Measurements from ENCODE around the gene ADORA2B.

DNA sequence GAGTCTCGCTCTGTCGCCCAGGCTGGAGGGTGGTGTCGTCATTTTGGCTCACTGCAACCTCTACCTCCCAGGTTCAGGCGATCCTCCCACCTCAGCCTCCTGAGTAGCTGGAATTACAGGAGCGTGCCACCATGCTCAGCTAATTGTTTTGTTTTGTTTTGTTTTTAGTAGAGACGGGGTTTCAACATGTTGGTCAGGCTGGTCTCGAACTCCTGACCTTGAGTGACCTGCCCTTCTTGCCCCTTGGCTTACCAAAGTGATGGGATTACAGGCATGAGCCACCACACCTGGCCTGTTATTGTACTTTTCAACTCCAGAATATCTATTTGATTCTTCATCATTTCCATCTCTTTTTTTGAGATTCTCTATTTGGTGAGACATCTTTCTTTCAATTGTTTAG, 9.0 kb upstream of the ADORA2B start:
- no peak for TF ChIP-seq ESRRG (CRISPR knock-in tag; IDR thresholded peaks at IDR 0.05)
- TF ChIP-seq, protein P1, sequence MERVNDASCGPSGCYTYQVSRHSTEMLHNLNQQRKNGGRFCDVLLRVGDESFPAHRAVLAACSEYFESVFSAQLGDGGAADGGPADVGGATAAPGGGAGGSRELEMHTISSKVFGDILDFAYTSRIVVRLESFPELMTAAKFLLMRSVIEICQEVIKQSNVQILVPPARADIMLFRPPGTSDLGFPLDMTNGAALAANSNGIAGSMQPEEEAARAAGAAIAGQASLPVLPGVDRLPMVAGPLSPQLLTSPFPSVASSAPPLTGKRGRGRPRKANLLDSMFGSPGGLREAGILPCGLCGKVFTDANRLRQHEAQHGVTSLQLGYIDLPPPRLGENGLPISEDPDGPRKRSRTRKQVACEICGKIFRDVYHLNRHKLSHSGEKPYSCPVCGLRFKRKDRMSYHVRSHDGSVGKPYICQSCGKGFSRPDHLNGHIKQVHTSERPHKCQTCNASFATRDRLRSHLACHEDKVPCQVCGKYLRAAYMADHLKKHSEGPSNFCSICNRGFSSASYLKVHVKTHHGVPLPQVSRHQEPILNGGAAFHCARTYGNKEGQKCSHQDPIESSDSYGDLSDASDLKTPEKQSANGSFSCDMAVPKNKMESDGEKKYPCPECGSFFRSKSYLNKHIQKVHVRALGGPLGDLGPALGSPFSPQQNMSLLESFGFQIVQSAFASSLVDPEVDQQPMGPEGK (CRISPR knock-in tag; IDR thresholded peaks at IDR 0.05; ENCODE audit: borderline replicate concordance) = no peak
- TF ChIP-seq ARNTL (CRISPR knock-in tag; IDR thresholded peaks at IDR 0.05; ENCODE audit: borderline replicate concordance, low read depth) = no peak
- TF ChIP-seq GLIS3 (CRISPR knock-in tag; IDR thresholded peaks at IDR 0.05) = no peak
- TF ChIP-seq ZC3H10 (CRISPR knock-in tag; IDR thresholded peaks at IDR 0.05) = no peak
- TF ChIP-seq ZNF70 (CRISPR knock-in tag; IDR thresholded peaks at IDR 0.05) = no peak
- TF ChIP-seq, protein P2, sequence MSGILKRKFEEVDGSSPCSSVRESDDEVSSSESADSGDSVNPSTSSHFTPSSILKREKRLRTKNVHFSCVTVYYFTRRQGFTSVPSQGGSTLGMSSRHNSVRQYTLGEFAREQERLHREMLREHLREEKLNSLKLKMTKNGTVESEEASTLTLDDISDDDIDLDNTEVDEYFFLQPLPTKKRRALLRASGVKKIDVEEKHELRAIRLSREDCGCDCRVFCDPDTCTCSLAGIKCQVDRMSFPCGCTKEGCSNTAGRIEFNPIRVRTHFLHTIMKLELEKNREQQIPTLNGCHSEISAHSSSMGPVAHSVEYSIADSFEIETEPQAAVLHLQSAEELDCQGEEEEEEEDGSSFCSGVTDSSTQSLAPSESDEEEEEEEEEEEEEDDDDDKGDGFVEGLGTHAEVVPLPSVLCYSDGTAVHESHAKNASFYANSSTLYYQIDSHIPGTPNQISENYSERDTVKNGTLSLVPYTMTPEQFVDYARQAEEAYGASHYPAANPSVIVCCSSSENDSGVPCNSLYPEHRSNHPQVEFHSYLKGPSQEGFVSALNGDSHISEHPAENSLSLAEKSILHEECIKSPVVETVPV (CRISPR knock-in tag; IDR thresholded peaks at IDR 0.05) = no peak
- no peak for TF ChIP-seq ZFP3 (CRISPR knock-in tag; IDR thresholded peaks at IDR 0.05)
